ENCODE results near the gene ALLC. TPM values are rescaled to one million over a fixed set of nuclear protein-coding genes. Genes with fewer than 3 reads are reported as not detected.

Gene ALLC
- polyA plus RNA-seq, 1 of the 3 experiments (the other 2 are of a cell fraction) = not detected

- TF ChIP-seq, protein P1, sequence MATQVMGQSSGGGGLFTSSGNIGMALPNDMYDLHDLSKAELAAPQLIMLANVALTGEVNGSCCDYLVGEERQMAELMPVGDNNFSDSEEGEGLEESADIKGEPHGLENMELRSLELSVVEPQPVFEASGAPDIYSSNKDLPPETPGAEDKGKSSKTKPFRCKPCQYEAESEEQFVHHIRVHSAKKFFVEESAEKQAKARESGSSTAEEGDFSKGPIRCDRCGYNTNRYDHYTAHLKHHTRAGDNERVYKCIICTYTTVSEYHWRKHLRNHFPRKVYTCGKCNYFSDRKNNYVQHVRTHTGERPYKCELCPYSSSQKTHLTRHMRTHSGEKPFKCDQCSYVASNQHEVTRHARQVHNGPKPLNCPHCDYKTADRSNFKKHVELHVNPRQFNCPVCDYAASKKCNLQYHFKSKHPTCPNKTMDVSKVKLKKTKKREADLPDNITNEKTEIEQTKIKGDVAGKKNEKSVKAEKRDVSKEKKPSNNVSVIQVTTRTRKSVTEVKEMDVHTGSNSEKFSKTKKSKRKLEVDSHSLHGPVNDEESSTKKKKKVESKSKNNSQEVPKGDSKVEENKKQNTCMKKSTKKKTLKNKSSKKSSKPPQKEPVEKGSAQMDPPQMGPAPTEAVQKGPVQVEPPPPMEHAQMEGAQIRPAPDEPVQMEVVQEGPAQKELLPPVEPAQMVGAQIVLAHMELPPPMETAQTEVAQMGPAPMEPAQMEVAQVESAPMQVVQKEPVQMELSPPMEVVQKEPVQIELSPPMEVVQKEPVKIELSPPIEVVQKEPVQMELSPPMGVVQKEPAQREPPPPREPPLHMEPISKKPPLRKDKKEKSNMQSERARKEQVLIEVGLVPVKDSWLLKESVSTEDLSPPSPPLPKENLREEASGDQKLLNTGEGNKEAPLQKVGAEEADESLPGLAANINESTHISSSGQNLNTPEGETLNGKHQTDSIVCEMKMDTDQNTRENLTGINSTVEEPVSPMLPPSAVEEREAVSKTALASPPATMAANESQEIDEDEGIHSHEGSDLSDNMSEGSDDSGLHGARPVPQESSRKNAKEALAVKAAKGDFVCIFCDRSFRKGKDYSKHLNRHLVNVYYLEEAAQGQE (IDR thresholded peaks at IDR 0.05; ENCODE audit: low read depth, low read length) = no peak
- TF ChIP-seq TAF1 (IDR thresholded peaks at IDR 0.05; ENCODE audit: borderline replicate concordance, low read depth, low read length) = no peak
- no peak for TF ChIP-seq GABPA (IDR thresholded peaks at IDR 0.05; ENCODE audit: low read depth)
- no peak for TF ChIP-seq FOXJ3 (CRISPR knock-in tag; IDR thresholded peaks at IDR 0.05)
- TF ChIP-seq JUND (IDR thresholded peaks at IDR 0.05) = no peak
- TF ChIP-seq TEAD4 (IDR thresholded peaks at IDR 0.05; ENCODE audit: borderline replicate concordance, insufficient read depth) = no peak
- no peak for TF ChIP-seq MEF2A (IDR thresholded peaks at IDR 0.05; ENCODE audit: borderline replicate concordance, low read depth)
Observed at GRCh38 chr2:3646446-3646845, 11.6 kb upstream of the ALLC start (continued).

- TF ChIP-seq JUND (IDR thresholded peaks at IDR 0.05) (no peak), FOXJ3 (CRISPR knock-in tag; IDR thresholded peaks at IDR 0.05) (no peak), ELF1 (IDR thresholded peaks at IDR 0.05) (no peak), GATA2 (CRISPR knock-in tag; IDR thresholded peaks at IDR 0.05) (no peak), POLR2AphosphoS5 (IDR thresholded peaks at IDR 0.05; ENCODE audit: low read depth, low read length) (no peak), MEF2A (IDR thresholded peaks at IDR 0.05; ENCODE audit: borderline replicate concordance, low read depth) (no peak), SMC3 (IDR thresholded peaks at IDR 0.05; ENCODE audit: low read depth, low read length) (no peak)
- TF ChIP-seq, protein P2, sequence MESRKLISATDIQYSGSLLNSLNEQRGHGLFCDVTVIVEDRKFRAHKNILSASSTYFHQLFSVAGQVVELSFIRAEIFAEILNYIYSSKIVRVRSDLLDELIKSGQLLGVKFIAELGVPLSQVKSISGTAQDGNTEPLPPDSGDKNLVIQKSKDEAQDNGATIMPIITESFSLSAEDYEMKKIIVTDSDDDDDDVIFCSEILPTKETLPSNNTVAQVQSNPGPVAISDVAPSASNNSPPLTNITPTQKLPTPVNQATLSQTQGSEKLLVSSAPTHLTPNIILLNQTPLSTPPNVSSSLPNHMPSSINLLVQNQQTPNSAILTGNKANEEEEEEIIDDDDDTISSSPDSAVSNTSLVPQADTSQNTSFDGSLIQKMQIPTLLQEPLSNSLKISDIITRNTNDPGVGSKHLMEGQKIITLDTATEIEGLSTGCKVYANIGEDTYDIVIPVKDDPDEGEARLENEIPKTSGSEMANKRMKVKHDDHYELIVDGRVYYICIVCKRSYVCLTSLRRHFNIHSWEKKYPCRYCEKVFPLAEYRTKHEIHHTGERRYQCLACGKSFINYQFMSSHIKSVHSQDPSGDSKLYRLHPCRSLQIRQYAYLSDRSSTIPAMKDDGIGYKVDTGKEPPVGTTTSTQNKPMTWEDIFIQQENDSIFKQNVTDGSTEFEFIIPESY (IDR thresholded peaks at IDR 0.05; ENCODE audit: borderline replicate concordance, low read depth) = no peak
- TF ChIP-seq, protein P1 (IDR thresholded peaks at IDR 0.05; ENCODE audit: low read depth, low read length) = no peak
- TF ChIP-seq, protein P3, sequence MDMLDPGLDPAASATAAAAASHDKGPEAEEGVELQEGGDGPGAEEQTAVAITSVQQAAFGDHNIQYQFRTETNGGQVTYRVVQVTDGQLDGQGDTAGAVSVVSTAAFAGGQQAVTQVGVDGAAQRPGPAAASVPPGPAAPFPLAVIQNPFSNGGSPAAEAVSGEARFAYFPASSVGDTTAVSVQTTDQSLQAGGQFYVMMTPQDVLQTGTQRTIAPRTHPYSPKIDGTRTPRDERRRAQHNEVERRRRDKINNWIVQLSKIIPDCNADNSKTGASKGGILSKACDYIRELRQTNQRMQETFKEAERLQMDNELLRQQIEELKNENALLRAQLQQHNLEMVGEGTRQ (IDR thresholded peaks at IDR 0.05; ENCODE audit: borderline replicate concordance, low read depth, low read length) = no peak
- peaks cover 0 to 20% of the 10 kb centered on the region in 2 experiments; a peak in 2 of 4 replicates for H3K4me1 ChIP-seq (ENCODE audit: control insufficient read depth in 1 of 2, insufficient read depth in 2 of 2, low read depth in 1 of 2, low read length in 1 of 2)
- no peaks in the 10 kb centered on the region for H4K20me1 ChIP-seq (ENCODE audit: insufficient read depth)
- no peaks in the 10 kb centered on the region for H3K27me3 ChIP-seq (ENCODE audit: insufficient read depth)
- ChIA-PET CTCF (no interaction called here), POLR2A (no interaction called here)
- H3K9me2 ChIP-seq = no peaks in the 10 kb centered on the region
- H3K79me2 ChIP-seq (ENCODE audit: insufficient read depth) = no peaks in the 10 kb centered on the region
- no peak overlapping the region for H3K27ac ChIP-seq (ENCODE audit: low read depth in 2 of 2, low read length in 1 of 2)
- DNase-seq = no peak
- peaks cover 0 to 2% of the 10 kb centered on the region in 2 experiments for H3K36me3 ChIP-seq (replicated peaks in 1 of 2; ENCODE audit: control insufficient read depth in 1 of 2, insufficient read depth in 2 of 2, low read length in 1 of 2)
- H3K9ac ChIP-seq = no peak overlapping the region
- H3F3A ChIP-seq (replicated peaks; ENCODE audit: insufficient read depth) = no peaks in the 10 kb centered on the region
- H3K9me3 ChIP-seq = no peaks in the 10 kb centered on the region
- H2AFZ ChIP-seq (ENCODE audit: low read depth) = no peak overlapping the region
- 61% methylated on average over 13 of the region's 13 CpGs for WGBS (ENCODE audit: low lambda C conversion rate)
- H3K4me2 ChIP-seq = no peak overlapping the region
- no peak overlapping the region for H3K4me3 ChIP-seq (ENCODE audit: low read depth in 2 of 2, low read length in 1 of 2)
Observed at GRCh38 chr2:3647246-3647645, 10.8 kb upstream of the ALLC start.
